22Rv1 (cell line): ENCODE measurements around the gene GAPDH.
A peak's percentile ranks its signal among the peaks of the same experiment; 100 is the strongest.

Source experiments
- H3K27ac ChIP-seq: fragments of 450-650 bp; 2 replicates; pipeline ENCODE4 v1.5.1; 2017
- CTCF ChIP-seq: fragments of 450-650 bp; IDR thresholded peaks from 2 replicates; pipeline ENCODE4 v1.5.1; 2017; ENCODE audit warnings: mild to moderate bottlenecking
- ZFX ChIP-seq: fragments of 450-650 bp; IDR thresholded peaks from 2 replicates; pipeline ENCODE4 v1.6.1; 2017; ENCODE audit warnings: antibody characterized with exemption, borderline replicate concordance

The GAPDH gene

GRCh38 chr12:6559500-6559899 lies 25.2 kb downstream of the GAPDH start:
- H3K27ac ChIP-seq: peak overlapping the region; percentile 26
- TF ChIP-seq CTCF: no peak
- no peak for TF ChIP-seq ZFX

- TF ChIP-seq ZFX (no peak), CTCF (no peak)
- 0 out of 2 replicates have a peak overlapping the region, but pooled peaks have one; percentile 26 for H3K27ac ChIP-seq
Observed at GRCh38 chr12:6560501-6561205, 26.3 kb downstream of the GAPDH start.

DNA sequence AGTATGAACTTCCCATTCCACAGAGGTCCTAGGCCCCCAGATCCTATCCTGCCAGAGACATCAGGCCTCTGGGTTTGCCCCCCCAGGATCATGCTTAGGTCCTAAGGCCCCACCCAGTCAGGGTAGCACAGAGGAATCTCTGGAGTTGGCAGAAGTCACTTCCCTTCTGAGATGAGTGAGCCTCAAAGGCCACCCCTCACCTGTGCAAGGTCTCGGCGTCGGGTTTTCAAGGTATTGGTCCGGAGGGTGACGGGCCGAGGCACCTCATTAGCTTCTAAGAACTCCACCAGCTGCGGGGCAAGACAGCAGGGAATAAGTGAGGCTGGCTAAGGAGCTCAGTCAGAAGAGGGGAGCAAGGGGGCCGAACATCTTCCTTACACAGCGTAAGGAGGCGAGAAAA lies 28.6 kb downstream of the GAPDH start:
- TF ChIP-seq ZFX (no peak), CTCF (no peak)
- 0 out of 2 replicates have a peak overlapping the region, but pooled peaks have one; percentile 23 for H3K27ac ChIP-seq

DNA sequence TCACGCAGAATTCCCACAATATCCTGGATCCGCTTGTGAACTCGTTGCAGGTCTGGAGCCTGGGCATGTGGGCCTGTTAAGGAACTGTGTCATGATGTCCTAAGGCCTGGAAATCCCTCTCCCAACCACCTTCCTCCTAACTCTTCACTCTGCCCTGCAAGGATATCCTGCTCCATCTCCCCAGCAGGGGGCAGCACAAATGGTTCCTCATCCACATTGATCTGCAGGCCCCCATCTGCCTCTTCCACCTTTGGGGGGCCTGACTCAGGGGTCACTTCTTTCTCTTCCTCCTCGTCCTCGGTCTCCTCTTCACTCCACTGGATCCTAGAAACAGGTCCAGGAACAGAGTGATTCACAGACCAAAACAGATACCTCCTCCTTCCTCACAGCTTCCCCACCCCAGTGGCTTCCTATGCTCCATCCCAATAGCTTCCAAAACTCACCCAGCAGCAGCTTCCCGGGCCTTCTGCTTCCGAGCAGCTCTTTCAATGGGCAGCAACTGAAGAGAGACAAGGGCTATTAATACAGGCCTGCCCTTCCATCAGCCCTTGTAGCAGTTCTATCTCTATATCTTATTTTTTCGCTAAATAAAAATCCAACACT lies 29.2 kb downstream of the GAPDH start:
- H3K27ac ChIP-seq: peak overlapping the region; percentile 23; the same call in 1 of the 2 replicates
- no peak for TF ChIP-seq ZFX
- peak; percentile 98 for TF ChIP-seq CTCF

- peak overlapping the region; percentile 98 for H3K27ac ChIP-seq
- no peak for TF ChIP-seq CTCF
- no peak for TF ChIP-seq ZFX
Observed at GRCh38 chr12:6567112-6567670, 32.9 kb downstream of the GAPDH start.

DNA sequence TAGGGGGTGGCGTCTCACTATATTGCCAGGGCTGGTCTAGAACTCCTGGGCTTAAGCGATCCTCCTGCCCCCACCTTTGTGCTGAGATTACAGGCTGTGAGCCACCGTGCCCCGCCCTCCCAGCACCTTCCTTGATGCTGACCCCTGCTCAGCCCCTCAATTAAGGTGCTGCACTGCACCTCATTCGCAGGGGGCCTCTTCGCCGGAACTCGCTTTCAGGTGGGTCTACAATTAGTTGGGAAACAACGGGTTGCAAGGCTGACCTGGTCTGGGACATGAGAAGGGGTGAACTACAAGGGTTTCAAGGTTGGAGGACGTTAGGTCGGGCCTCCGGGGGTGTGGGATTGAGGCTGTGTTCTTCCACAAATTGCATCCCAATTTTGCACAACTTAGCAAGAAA lies 35.0 kb downstream of the GAPDH start:
- H3K27ac ChIP-seq: peak overlapping the region; percentile 98
- TF ChIP-seq ZFX (no peak), CTCF (no peak)

DNA sequence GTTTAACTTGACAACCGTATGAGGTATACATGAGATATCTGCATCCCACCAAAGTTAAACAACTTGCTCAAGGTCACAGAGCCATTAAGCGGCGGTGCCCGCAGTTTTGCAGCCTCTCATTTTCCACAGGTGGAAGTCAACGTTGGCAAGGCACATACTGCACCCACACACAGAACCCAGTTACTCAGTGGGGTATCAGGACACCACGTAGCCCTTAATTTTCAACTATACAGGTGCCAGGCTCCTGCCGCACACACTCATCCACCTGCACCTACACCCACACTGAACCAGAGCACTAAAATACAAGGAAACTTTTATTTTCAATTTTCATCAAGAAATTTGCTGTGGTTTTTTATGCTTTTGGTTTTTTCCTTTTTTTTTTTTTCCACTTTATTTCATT lies 35.5 kb downstream of the GAPDH start:
- TF ChIP-seq ZFX: no peak
- no peak for TF ChIP-seq CTCF
- H3K27ac ChIP-seq: peak overlapping the region; percentile 98
